GM12891 (cell line): ENCODE measurements around the gene FNTB.

ENCODE experiments used
- PAX5 ChIP-seq: IDR thresholded peaks from 2 replicates; pipeline ENCODE4 v1.6.1; 2011; ENCODE audit warnings: low read length, moderate library complexity, mild to moderate bottlenecking; ENCODE audit not compliant: insufficient read depth, severe bottlenecking
- POLR2A ChIP-seq: IDR thresholded peaks from 2 replicates; pipeline ENCODE4 v1.6.1; 2011; ENCODE audit warnings: low read depth, low read length, control low read depth
- POLR2AphosphoS5 ChIP-seq: IDR thresholded peaks from 2 replicates; pipeline ENCODE4 v1.6.1; 2011; ENCODE audit warnings: low read depth, low read length, control low read depth
- POU2F2 ChIP-seq: IDR thresholded peaks from 2 replicates; pipeline ENCODE4 v1.6.1; 2011; ENCODE audit warnings: low read depth, mild to moderate bottlenecking, control low read depth, low read length, moderate library complexity
- SPI1 ChIP-seq: IDR thresholded peaks from 2 replicates; pipeline ENCODE4 v1.6.1; 2011; ENCODE audit warnings: low read depth, low read length, control low read depth
- TAF1 ChIP-seq: IDR thresholded peaks from 2 replicates; pipeline ENCODE4 v1.6.1; 2011; ENCODE audit warnings: low read depth, low read length, control low read depth

GRCh38 chr14:64966976-64967375, 19.7 kb upstream of the FNTB start:
- TF ChIP-seq POLR2A (no peak), POLR2AphosphoS5 (no peak), SPI1 (no peak), TAF1 (no peak), PAX5 (no peak), POU2F2 (no peak)
